HCT116 (cell line): ENCODE data around the gene PXYLP1. TPM values are rescaled to one million over a fixed set of nuclear protein-coding genes. Genes with fewer than 3 reads are reported as not detected.

Experiments
- ATAC-seq: fragments of 200-7000 bp; cut with Tn5 transposase; 2 replicates; pipeline ENCODE4 v1.9.1; 2020; ENCODE audit warnings: mild to moderate bottlenecking, moderate library complexity
- BruUV-seq: library from RNA; stranded (reverse); fragments of 400-500 nt; replicated peaks from 2 replicates; lab custom pipeline; 2021; lab: Mats Ljungman, UMichigan
- CTCF ChIA-PET: fragments of 300-600 bp; sonication (Branson Sonifier 250); formaldehyde crosslinking; loops from one replicate; lab custom pipeline; 2021; ENCODE audit warnings: antibody characterized with exemption; lab: Charles Lee
- POLR2A ChIA-PET: fragments of 300-600, 350-600 bp; sonication (Branson Sonifier 250); formaldehyde crosslinking; loops from one replicate; lab custom pipeline; 2021; ENCODE audit warnings: antibody characterized with exemption; lab: Charles Lee
- RAD21 ChIA-PET, 2 experiments: fragments of 300-600 bp; sonication (Branson Sonifier 250); formaldehyde crosslinking; loops; one replicate each; lab custom pipeline; 2023; ENCODE audit warnings: low total read pairs in 2 of 2; ENCODE audit not compliant: uncharacterized antibody in 2 of 2, unreplicated experiment in 2 of 2, low non-redundant PET in 1 of 2; lab: Charles Lee
- DNase-seq: peaks from one replicate; pipeline ENCODE4 v3.0.0-alpha.2; 2010; ENCODE audit warnings: low read depth, low spot score
- H2AFZ ChIP-seq: fragments of 200-600 bp; shearing (Covaris generic), sonication (generic); 2 replicates; pipeline ENCODE4 v1.6.1; 2017; ENCODE audit warnings: low read depth, mixed run types, mixed read lengths, antibody characterized with exemption, low read length; ENCODE audit not compliant: poor library complexity, severe bottlenecking
- H3K27ac ChIP-seq: 2 replicates; pipeline ENCODE4 v1.5.1; 2012; ENCODE audit warnings: low read depth, low read length
- H3K27me3 ChIP-seq: fragments of 200-600 bp; sonication (generic); 2 replicates; pipeline ENCODE4 v1.6.1; 2016; ENCODE audit warnings: mixed run types, low read length, mixed read lengths; ENCODE audit not compliant: insufficient read depth
- H3K36me3 ChIP-seq, 2 experiments: fragments of 200-500 bp in 1 of 2; fragments of 200-600 bp in 1 of 2; sonication (Bioruptor generic) in 1 of 2; sonication (generic) in 1 of 2; 2 replicates each; pipeline versions ENCODE4 v1.5.1 to v1.6.1; 2014 to 2016; ENCODE audit warnings: low read length in 2 of 2, inconsistent platforms in 1 of 2, mixed read lengths in 1 of 2, mixed run types in 1 of 2; ENCODE audit not compliant: insufficient read depth in 2 of 2, control insufficient read depth in 1 of 2
- H3K4me1 ChIP-seq, 2 experiments: fragments of 200-600 bp in 1 of 2; sonication (generic) in 1 of 2; 2 replicates each; pipeline versions ENCODE4 v1.5.1 to v1.6.1; 2012 to 2017; ENCODE audit warnings: low read length in 2 of 2, inconsistent platforms in 1 of 2, mild to moderate bottlenecking in 1 of 2, mixed read lengths in 1 of 2, mixed run types in 1 of 2, moderate library complexity in 1 of 2; ENCODE audit not compliant: insufficient read depth in 2 of 2, control insufficient read depth in 1 of 2
- H3K4me2 ChIP-seq: fragments of 200-600 bp; sonication (generic); 2 replicates; pipeline ENCODE4 v1.6.1; 2017; ENCODE audit warnings: mixed run types, low read length, mixed read lengths
- H3K4me3 ChIP-seq, 2 experiments: fragments of 200-600 bp in 1 of 2; sonication (generic) in 1 of 2; replicated peaks in 1 of 2; 2 replicates each; pipeline ENCODE4 v1.5.1; 2011 to 2016; ENCODE audit warnings: low read length in 2 of 2, control low read depth in 1 of 2, low read depth in 1 of 2, mild to moderate bottlenecking in 1 of 2, mixed read lengths in 1 of 2, mixed run types in 1 of 2
- H3K79me2 ChIP-seq: fragments of 200-600 bp; sonication (generic); 2 replicates; pipeline ENCODE4 v1.6.1; 2017; ENCODE audit warnings: mild to moderate bottlenecking, mixed run types, low read length, moderate library complexity, mixed read lengths; ENCODE audit not compliant: insufficient read depth
- H3K9ac ChIP-seq: fragments of 200-600 bp; sonication (generic); 2 replicates; pipeline ENCODE4 v1.6.1; 2016; ENCODE audit warnings: low read length, mixed read lengths
- H3K9me2 ChIP-seq: fragments of 200-600 bp; sonication (generic), shearing (Covaris generic); 2 replicates; pipeline ENCODE4 v1.6.1; 2017; ENCODE audit warnings: mixed run types, mild to moderate bottlenecking, moderate library complexity; ENCODE audit not compliant: insufficient read depth
- H3K9me3 ChIP-seq, 2 experiments: fragments of 200-500 bp in 1 of 2; fragments of 200-600 bp in 1 of 2; sonication (Bioruptor generic) in 1 of 2; sonication (generic) in 1 of 2; 2 replicates each; pipeline ENCODE4 v1.6.1; 2014 to 2017; ENCODE audit warnings: low read length in 2 of 2, mixed read lengths in 2 of 2, inconsistent platforms in 1 of 2, low read depth in 1 of 2, mild to moderate bottlenecking in 1 of 2, mixed run types in 1 of 2, moderate library complexity in 1 of 2; ENCODE audit not compliant: control insufficient read depth in 1 of 2, insufficient read depth in 1 of 2
- H4K20me1 ChIP-seq: fragments of 200-600 bp; sonication (generic), shearing (Covaris generic); 2 replicates; pipeline ENCODE4 v1.6.1; 2017; ENCODE audit warnings: mixed run types, mild to moderate bottlenecking, moderate library complexity; ENCODE audit not compliant: insufficient read depth
- CBX3 ChIP-seq: IDR thresholded peaks from 2 replicates; pipeline ENCODE4 v1.6.1; 2012; ENCODE audit warnings: low read depth
- CEBPB ChIP-seq: IDR thresholded peaks from 2 replicates; pipeline ENCODE4 v1.6.1; 2012; ENCODE audit warnings: low read depth
- EGR1 ChIP-seq: IDR thresholded peaks from 2 replicates; pipeline ENCODE4 v1.6.1; 2012; ENCODE audit warnings: low read depth
- ELF1 ChIP-seq: IDR thresholded peaks from 2 replicates; pipeline ENCODE4 v1.6.1; 2012; ENCODE audit warnings: low read depth, borderline replicate concordance
- EZH2 ChIP-seq: fragments of 200-600 bp; sonication (generic); IDR thresholded peaks from 2 replicates; pipeline ENCODE4 v1.6.1; 2017; ENCODE audit warnings: antibody characterized with exemption, mixed run types
- EZH2phosphoT487 ChIP-seq: fragments of 200-600 bp; IDR thresholded peaks from 2 replicates; pipeline ENCODE4 v1.6.1; 2018; ENCODE audit warnings: antibody characterized with exemption, borderline replicate concordance
- POLR2AphosphoS5 ChIP-seq: IDR thresholded peaks from 2 replicates; pipeline ENCODE4 v1.6.1; 2011; ENCODE audit warnings: mild to moderate bottlenecking, low read depth, low read length, moderate library complexity
- SIN3A ChIP-seq: IDR thresholded peaks from 2 replicates; pipeline ENCODE4 v1.6.1; 2012; ENCODE audit warnings: low read depth
- SP1 ChIP-seq: IDR thresholded peaks from 2 replicates; pipeline ENCODE4 v1.6.1; 2012; ENCODE audit warnings: low read depth
- SRF ChIP-seq: IDR thresholded peaks from 2 replicates; pipeline ENCODE4 v1.6.1; 2012; ENCODE audit warnings: low read depth
- TCF7L2 ChIP-seq: IDR thresholded peaks from 2 replicates; pipeline ENCODE4 v1.7.0; 2011; ENCODE audit warnings: borderline replicate concordance, inconsistent platforms; ENCODE audit not compliant: insufficient read depth, insufficient read length; ENCODE audit errors: extremely low read depth
- YY1 ChIP-seq: IDR thresholded peaks from 2 replicates; pipeline ENCODE4 v1.6.1; 2011; ENCODE audit warnings: low read length, low read depth, moderate library complexity, mild to moderate bottlenecking; ENCODE audit not compliant: insufficient replicate concordance; ENCODE audit errors: extremely low read depth
- ZFX ChIP-seq: fragments of 450-650 bp; IDR thresholded peaks from 2 replicates; pipeline ENCODE4 v1.6.1; 2017
- ZNF274 ChIP-seq: fragments of 200-500 bp; sonication (Bioruptor generic); IDR thresholded peaks from 2 replicates; pipeline ENCODE4 v1.6.1; 2014; ENCODE audit warnings: mild to moderate bottlenecking, low read depth, low read length, inconsistent platforms
- intact Hi-C: fragments of 100-400 bp; cut with micrococcal nuclease; formaldehyde crosslinking; loops from 2 replicates; pipeline ENCODE4 v1.10.0; 2022
- total RNA-seq: library from RNA; stranded (reverse); gene quantifications from one replicate; pipeline ENCODE4 v1.2.1, GENCODE V29; 2021; ENCODE audit not compliant: unreplicated experiment
- TF ChIP-seq, protein P1 (sequence below): IDR thresholded peaks from 2 replicates; pipeline ENCODE4 v1.6.1; 2011; ENCODE audit warnings: mild to moderate bottlenecking, low read length, moderate library complexity; ENCODE audit not compliant: insufficient replicate concordance; ENCODE audit errors: extremely low read depth
- TF ChIP-seq, protein P2 (sequence below): IDR thresholded peaks from 2 replicates; pipeline ENCODE4 v1.6.1; 2012; ENCODE audit warnings: low read depth
- TF ChIP-seq, protein P3 (sequence below), 3 experiments: fragments of 200-600 bp in 1 of 3; sonication (generic) in 1 of 3; IDR thresholded peaks in 2 of 3; conservative IDR thresholded peaks in 1 of 3; 2 replicates each; pipeline ENCODE4 v1.5.1; 2012 to 2017; ENCODE audit warnings: low read depth in 2 of 3, low read length in 2 of 3, antibody characterized with exemption in 1 of 3, borderline replicate concordance in 1 of 3, control low read depth in 1 of 3, mild to moderate bottlenecking in 1 of 3, mixed read lengths in 1 of 3, mixed run types in 1 of 3, moderate library complexity in 1 of 3; ENCODE audit not compliant: insufficient read depth in 1 of 3
- TF ChIP-seq, protein P4 (sequence below): IDR thresholded peaks from 2 replicates; pipeline ENCODE4 v1.6.1; 2012

Gene PXYLP1
- total RNA-seq, 1 experiment from 2014 or later, result 15.3 TPM

DNA sequence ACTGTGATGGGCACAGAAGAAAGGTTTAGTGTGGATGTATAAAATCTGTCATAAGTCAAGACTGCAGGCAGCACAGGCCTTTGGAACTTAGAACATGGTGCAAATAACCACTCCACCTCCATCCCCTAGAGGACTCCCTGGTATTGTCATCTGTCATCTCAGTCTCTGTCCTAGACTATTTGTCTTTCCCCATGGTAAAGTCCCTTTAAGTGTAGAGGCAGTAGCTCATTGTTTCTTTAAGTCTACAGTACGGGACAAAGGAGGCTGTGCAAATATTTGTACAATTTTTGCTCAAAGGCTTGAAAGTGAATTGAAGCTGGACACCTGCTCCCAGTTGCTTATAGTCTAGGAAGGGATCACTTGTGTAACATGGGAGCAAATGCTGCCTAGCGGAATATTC lies 3.2 kb upstream of the PXYLP1 start (continued):
- TF ChIP-seq EGR1, result no peak

DNA sequence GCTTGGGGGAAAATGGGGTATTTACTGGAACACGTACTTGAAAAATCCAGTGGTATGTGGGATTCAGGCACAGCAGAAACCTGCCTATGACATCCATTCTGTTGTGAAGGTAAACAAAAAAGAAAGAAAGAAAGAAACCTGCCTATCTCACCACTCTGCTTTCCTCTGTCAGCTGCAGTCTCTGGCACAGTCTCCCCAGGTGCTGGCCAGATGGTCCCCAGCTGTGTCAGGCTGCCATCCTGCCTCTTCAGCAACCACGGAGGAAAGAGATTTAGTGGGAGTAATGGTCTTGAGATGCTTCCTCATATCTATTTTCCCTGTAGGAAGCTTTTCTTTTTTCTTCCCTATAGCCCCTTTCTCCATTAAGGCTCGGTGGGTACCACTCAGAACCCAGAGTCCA lies 2.5 kb upstream of the PXYLP1 start:
- no peak overlapping the region for H3K27ac ChIP-seq
- no peaks in the 10 kb centered on the region for H3K36me3 ChIP-seq
- ChIA-PET CTCF (no interaction called here), POLR2A (no interaction called here)
- H3K4me2 ChIP-seq, result no peak overlapping the region
- H3K9me2 ChIP-seq, result no peaks in the 10 kb centered on the region
- BruUV-seq, result no TSS peak
- H3K9ac ChIP-seq, result no peak overlapping the region
- intact Hi-C loops, result no loop called here
- TF ChIP-seq ELF1 (no peak), CBX3 (no peak), POLR2AphosphoS5 (no peak), ZFX (no peak), ZNF274 (no peak), EGR1 (no peak), EZH2 (no peak), SP1 (no peak), CEBPB (no peak), SRF (no peak), SIN3A (no peak), TCF7L2 (no peak), YY1 (no peak), EZH2phosphoT487 (no peak)
- TF ChIP-seq, protein P1, sequence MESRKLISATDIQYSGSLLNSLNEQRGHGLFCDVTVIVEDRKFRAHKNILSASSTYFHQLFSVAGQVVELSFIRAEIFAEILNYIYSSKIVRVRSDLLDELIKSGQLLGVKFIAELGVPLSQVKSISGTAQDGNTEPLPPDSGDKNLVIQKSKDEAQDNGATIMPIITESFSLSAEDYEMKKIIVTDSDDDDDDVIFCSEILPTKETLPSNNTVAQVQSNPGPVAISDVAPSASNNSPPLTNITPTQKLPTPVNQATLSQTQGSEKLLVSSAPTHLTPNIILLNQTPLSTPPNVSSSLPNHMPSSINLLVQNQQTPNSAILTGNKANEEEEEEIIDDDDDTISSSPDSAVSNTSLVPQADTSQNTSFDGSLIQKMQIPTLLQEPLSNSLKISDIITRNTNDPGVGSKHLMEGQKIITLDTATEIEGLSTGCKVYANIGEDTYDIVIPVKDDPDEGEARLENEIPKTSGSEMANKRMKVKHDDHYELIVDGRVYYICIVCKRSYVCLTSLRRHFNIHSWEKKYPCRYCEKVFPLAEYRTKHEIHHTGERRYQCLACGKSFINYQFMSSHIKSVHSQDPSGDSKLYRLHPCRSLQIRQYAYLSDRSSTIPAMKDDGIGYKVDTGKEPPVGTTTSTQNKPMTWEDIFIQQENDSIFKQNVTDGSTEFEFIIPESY, result no peak
- TF ChIP-seq, protein P2, sequence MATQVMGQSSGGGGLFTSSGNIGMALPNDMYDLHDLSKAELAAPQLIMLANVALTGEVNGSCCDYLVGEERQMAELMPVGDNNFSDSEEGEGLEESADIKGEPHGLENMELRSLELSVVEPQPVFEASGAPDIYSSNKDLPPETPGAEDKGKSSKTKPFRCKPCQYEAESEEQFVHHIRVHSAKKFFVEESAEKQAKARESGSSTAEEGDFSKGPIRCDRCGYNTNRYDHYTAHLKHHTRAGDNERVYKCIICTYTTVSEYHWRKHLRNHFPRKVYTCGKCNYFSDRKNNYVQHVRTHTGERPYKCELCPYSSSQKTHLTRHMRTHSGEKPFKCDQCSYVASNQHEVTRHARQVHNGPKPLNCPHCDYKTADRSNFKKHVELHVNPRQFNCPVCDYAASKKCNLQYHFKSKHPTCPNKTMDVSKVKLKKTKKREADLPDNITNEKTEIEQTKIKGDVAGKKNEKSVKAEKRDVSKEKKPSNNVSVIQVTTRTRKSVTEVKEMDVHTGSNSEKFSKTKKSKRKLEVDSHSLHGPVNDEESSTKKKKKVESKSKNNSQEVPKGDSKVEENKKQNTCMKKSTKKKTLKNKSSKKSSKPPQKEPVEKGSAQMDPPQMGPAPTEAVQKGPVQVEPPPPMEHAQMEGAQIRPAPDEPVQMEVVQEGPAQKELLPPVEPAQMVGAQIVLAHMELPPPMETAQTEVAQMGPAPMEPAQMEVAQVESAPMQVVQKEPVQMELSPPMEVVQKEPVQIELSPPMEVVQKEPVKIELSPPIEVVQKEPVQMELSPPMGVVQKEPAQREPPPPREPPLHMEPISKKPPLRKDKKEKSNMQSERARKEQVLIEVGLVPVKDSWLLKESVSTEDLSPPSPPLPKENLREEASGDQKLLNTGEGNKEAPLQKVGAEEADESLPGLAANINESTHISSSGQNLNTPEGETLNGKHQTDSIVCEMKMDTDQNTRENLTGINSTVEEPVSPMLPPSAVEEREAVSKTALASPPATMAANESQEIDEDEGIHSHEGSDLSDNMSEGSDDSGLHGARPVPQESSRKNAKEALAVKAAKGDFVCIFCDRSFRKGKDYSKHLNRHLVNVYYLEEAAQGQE, result no peak
- TF ChIP-seq, protein P3, sequence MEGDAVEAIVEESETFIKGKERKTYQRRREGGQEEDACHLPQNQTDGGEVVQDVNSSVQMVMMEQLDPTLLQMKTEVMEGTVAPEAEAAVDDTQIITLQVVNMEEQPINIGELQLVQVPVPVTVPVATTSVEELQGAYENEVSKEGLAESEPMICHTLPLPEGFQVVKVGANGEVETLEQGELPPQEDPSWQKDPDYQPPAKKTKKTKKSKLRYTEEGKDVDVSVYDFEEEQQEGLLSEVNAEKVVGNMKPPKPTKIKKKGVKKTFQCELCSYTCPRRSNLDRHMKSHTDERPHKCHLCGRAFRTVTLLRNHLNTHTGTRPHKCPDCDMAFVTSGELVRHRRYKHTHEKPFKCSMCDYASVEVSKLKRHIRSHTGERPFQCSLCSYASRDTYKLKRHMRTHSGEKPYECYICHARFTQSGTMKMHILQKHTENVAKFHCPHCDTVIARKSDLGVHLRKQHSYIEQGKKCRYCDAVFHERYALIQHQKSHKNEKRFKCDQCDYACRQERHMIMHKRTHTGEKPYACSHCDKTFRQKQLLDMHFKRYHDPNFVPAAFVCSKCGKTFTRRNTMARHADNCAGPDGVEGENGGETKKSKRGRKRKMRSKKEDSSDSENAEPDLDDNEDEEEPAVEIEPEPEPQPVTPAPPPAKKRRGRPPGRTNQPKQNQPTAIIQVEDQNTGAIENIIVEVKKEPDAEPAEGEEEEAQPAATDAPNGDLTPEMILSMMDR (IDR thresholded peaks at IDR 0.05 in 2 of 3, conservative IDR thresholded peaks at IDR 0.05 in 1 of 3; ENCODE audit: borderline replicate concordance in 1 of 3, insufficient read depth in 1 of 3, low read depth in 2 of 3, low read length in 2 of 3), result no peak
- TF ChIP-seq, protein P4, sequence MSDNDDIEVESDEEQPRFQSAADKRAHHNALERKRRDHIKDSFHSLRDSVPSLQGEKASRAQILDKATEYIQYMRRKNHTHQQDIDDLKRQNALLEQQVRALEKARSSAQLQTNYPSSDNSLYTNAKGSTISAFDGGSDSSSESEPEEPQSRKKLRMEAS, result no peak
- TF ChIP-seq, all 23 proteins: peak for 0
- H2AFZ ChIP-seq, result no peak overlapping the region
- peaks cover 5% of the 10 kb centered on the region; the same call in 1 of the 2 replicates for H3K79me2 ChIP-seq
- RAD21 ChIA-PET, result no interaction called here
- no peaks in the 10 kb centered on the region for H3K27me3 ChIP-seq
- DNase-seq (no peak), ATAC-seq (no peak)
- H3K4me3 ChIP-seq, result no peak overlapping the region
- H4K20me1 ChIP-seq, result no peaks in the 10 kb centered on the region
- H3K4me1 ChIP-seq, result peaks cover 7 to 14% of the 10 kb centered on the region in 2 experiments; a peak in 3 of 4 replicates
- H3K9me3 ChIP-seq, result no peaks in the 10 kb centered on the region
